Fibroblast of gingiva (primary cell): Measurements from ENCODE around the gene FNDC3B.

Experiments
- DNase-seq: peaks from one replicate; pipeline ENCODE4 v3.0.0-alpha.2; 2011; ENCODE audit warnings: low read depth

FNDC3B gene

DNA sequence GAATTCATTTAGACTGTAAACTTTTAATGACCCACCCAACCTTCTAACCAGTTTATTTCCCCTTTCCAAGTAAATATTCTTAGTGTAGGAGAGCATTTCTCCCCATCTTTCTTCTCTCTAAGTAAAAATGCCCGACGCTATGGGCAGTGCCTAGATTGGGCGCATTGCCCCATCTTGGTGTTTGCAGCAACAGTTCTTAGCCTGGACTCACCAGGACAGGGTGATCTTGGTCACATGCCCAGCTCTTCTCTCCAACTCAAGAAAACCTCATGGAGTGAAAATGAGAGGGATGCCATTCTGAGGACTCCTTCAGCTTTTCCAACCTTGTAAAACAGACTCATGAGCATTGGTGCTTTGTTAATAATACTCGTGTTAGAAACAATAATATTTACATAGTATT is 332.2 kb downstream of the FNDC3B start:
- no peak for DNase-seq

DNA sequence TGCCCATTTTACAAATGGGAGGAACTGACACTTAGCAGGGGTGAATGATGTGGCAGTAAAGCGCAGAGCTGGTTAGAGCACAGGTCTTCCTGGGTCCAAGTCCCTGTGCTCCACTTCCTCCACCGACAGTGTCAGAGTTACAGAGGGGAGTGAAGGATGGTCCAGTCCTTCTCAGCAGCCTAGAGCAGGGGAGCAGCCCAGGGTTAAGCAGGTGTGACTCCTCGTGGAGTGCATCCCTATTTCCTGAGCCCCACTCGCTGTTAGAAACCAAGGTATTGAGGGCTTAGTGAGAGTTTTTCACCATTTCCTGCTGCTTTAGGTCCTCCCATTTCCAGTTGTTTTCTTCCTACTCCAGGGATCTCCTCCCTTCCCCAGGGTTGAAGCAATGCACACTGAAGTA is 333.5 kb downstream of the FNDC3B start:
- DNase-seq, result no peak

DNA sequence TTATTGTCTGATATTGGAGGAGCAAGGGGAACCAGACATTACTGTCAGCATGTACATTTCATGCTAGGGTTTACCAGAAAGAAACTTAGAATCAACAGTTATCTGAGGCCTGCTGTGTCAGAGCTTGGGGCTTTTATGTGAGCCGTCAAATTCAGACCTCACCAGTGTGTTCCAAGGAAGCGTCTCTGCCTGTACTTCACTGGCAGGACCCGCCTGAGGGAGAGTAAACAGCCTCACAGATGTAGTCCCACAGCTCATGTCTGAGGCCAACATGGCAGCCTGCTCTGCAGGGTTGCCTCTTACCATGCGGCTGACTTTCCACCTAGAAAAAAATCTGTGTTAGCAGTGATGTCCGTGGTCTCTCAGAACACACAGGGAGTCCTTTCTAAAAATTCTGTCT is 334.5 kb downstream of the FNDC3B start:
- DNase-seq, result no peak

GRCh38 chr3:172375206-172375850 is 335.9 kb downstream of the FNDC3B start:
- no peak for DNase-seq

- no peak for DNase-seq
These were observed 337.0 kb downstream of the FNDC3B start for GRCh38 chr3:172376402-172376801.

DNA sequence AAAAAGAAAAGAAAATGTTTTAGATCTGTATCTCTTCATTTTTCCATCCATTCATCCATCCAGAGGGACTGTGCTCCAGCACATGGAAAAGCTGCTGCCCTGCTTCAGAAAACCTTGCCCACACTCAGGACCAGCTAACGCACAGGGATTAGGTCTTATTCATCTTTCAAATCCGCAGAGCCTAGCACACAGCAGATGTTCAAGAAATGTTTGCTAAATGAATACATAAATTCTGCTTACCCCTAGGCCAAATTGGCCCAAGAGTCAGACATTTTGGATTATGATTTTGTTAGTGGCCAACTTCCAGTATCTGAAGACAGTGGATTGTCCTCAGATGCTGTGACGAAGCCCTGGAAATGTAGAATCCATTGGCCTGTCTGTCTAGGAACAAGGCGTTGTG is 337.5 kb downstream of the FNDC3B start:
- DNase-seq, result no peak

- no peak for DNase-seq
These were observed 339.1 kb downstream of the FNDC3B start for GRCh38 chr3:172378439-172378838.

DNA sequence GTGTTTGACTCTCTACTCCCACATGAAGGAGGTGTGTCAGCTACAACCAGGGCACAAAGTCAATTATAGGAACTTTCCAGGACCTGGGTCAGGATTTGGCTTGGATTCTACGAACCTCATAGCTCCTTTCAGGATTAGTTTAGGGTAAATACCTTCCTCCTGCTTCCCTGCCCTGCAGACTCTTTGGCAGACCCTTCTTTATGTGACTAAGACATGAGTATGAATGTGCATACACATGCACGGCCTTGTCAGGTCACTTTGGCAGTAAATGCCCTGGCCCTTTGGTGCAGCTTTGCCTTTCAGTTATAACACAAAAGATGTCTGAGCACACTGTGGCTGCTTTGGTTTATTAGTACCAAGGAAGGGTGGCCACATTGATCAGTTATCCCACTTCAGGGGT is 340.0 kb downstream of the FNDC3B start:
- no peak for DNase-seq

DNA sequence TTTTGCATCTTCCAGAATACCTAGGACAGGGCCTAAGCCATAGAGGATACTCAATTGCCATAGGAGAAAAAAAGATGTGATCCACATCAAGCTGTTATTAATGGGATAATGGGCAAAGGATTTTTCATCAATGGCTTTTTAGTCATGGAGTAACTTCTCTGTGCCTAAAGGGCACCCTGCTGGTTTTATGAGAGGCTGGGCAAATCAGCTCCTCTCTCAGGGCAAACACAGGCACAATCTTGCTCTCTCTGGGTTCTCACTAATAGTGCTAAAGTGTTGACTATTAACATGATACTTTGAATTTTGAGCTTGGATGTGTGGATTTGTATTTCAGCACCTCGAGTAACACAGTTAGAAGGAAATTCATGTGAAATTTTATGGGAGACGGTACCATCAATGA is 341.3 kb downstream of the FNDC3B start:
- DNase-seq, result no peak

- no peak for DNase-seq
These were observed 344.0 kb downstream of the FNDC3B start for GRCh38 chr3:172383306-172383796.

DNA sequence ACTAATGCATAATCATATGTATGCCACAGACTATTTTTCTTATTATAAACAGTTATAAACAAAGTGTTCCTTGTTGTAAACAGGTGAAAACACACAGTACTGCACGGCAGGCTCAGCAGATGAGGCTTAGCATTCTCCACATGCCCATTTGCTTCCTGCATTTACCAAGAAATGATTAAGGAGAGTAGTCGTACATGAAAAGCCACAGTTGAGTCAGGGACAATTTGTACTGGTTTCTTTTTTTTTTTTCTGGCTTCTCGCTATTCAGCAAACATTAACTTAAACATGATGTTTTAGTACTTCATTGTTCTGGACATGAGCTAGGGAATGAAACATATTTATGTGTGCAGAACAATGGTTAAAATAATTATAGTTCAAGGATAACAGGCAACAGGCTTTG is 345.5 kb downstream of the FNDC3B start:
- no peak for DNase-seq

GRCh38 chr3:172387728-172388127 is 348.4 kb downstream of the FNDC3B start:
- DNase-seq, result no peak

GRCh38 chr3:172388412-172389078 is 349.2 kb downstream of the FNDC3B start:
- DNase-seq, result no peak

- DNase-seq, result no peak
These were observed 351.4 kb downstream of the FNDC3B start for GRCh38 chr3:172390792-172391191.

- peak; percentile 71 for DNase-seq
These were observed 352.4 kb downstream of the FNDC3B start for GRCh38 chr3:172391592-172392302.

DNA sequence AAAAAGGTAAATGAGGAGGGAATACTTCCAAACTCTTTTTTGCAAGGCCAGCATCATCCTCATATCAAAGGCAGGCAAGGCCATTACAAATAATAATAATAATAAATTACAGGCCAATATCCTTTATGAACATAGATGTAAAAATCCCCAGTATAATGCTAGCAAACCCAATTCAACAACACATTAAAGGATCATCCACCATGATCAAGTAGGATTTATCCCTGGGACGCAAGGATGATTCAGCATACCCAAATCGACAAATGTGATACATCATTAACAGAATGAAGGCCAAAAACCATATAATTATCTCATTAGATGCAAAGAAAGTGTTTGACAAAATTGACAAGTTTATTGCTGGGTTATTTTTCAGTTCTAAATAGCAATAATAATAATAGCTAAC is 355.3 kb downstream of the FNDC3B start:
- DNase-seq, result no peak

DNA sequence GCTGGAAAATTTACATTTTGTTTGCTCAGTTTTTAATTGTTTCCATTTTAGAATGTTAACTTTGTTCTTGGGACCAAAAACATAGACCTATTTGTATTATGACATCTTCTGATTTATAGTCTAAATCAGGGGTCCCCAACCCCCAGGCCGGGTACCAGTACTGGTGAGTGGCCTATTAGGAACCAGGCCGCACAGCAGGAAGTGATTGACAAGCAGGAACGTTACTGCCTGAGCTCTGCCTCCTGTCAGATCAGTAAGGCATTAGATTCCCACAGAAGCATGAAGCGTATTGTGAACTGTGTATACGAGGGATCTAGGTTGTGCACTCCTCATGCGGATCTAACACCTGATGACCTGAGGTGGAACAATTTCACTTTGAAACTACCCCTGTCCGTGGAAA is 357.0 kb downstream of the FNDC3B start:
- no peak for DNase-seq

DNA sequence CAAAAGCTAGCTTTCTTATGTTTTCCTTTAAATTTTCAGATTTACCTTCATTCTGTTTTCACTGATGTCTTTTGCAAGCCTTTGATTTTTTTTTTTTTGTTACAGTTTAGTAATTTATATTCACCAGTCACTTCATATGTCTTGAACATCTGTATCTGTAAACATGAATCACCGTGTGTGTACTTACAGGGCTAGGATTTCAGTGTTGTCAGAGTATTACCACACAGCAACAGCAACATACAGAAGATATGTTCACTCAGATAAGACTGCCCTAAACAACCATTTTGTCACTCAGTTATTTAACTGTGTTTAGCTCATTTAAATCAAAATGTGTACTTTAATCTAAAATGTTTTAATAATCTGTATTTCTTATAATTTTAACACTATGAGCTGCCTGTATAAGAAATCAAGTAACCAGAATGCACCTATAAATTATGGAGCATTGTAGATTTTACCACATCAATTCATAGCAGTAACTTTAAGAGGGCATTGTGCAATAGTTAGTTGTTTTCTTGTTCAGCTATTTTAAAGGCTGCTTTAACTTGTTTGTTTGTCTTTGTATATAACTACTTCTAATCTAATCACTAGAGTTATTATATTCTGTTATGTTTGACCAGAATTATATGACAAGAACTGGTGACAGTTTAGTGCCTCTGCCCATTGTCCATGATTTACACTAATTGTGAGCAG is 358.5 kb downstream of the FNDC3B start:
- DNase-seq, result peak; percentile 72

DNA sequence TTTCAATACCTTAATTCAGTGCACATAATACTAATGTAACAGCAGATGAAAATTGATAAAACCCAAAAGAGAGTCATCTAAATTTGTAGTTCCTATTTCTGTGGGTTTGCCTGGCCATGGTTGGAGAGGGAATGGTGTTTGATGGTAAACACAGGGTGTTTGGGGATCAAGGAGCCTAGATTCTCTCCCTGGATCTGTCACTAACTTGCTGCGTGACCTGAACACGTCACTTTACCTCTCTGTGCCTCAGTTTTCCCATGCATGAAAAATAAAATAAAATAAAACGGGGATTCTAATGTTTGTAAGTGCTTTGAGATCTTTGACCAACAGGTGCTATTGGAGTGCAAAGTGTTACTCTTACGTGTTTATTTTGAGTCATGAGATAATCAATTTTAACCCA is 359.1 kb downstream of the FNDC3B start:
- no peak for DNase-seq

DNA sequence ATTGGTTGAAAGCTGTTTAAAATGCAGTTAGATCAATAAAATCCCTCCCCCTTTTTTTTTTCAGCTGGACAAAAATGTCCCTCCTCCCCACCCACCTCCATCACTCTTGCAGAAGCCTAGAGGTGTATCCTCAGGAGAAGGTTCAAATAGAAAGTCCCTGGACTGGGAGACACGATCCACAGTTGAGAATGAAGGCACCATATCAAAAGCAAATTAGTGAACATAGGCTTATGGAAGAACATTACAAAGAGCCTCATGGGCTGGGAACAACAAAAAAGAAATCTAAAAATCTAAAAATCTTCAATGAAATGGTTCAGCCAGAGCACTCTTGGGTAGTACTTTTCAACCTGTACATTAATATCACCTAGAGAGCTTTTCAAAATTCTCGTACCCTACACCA is 362.7 kb downstream of the FNDC3B start:
- no peak for DNase-seq

- DNase-seq, result no peak
These were observed 363.7 kb downstream of the FNDC3B start for GRCh38 chr3:172402892-172403643.
